HepG2 (cell line): ENCODE data around the gene KANK4.

ENCODE experiments used
- ATF1 ChIP-seq: IDR thresholded peaks from 2 replicates; pipeline ENCODE4 v1.6.1; 2016; ENCODE audit warnings: mild to moderate bottlenecking, control low read depth
- CAMTA2 ChIP-seq: sonication (generic); formaldehyde crosslinking; IDR thresholded peaks from 2 replicates; pipeline ENCODE4 v1.4.0; 2020; ENCODE audit warnings: mild to moderate bottlenecking, missing genetic modification reagents, borderline replicate concordance
- CC2D1A ChIP-seq: sonication (generic); formaldehyde crosslinking; IDR thresholded peaks from 2 replicates; pipeline ENCODE4 v1.8.1; 2023; ENCODE audit warnings: mild to moderate bottlenecking, missing genetic modification reagents
- MXI1 ChIP-seq: IDR thresholded peaks from 3 replicates; pipeline ENCODE4 v1.6.1; 2012; ENCODE audit warnings: low read depth, low read length, inconsistent platforms, borderline replicate concordance
- POLR2AphosphoS5 ChIP-seq: IDR thresholded peaks from 2 replicates; pipeline ENCODE4 v1.6.1; 2012; ENCODE audit warnings: low read depth, low read length
- RBFOX2 ChIP-seq: fragments of 200-400 bp; formaldehyde crosslinking; IDR thresholded peaks from 2 replicates; pipeline ENCODE4 v1.6.1; 2017; ENCODE audit warnings: low read depth, mild to moderate bottlenecking, low read length
- USF2 ChIP-seq, 2 experiments: sonication (generic) in 1 of 2; formaldehyde crosslinking in 1 of 2; IDR thresholded peaks; 2 replicates each; pipeline versions ENCODE4 v1.5.1 to v1.6.1; 2011 to 2020; ENCODE audit warnings: borderline replicate concordance in 1 of 2, low read depth in 1 of 2, low read length in 1 of 2, mild to moderate bottlenecking in 1 of 2, missing genetic modification reagents in 1 of 2, moderate library complexity in 1 of 2
- ZFP1 ChIP-seq: IDR thresholded peaks from 2 replicates; pipeline ENCODE4 v1.6.1; 2016
- ZNF124 ChIP-seq: sonication (generic); formaldehyde crosslinking; IDR thresholded peaks from 2 replicates; pipeline ENCODE4 v1.4.0; 2020; ENCODE audit warnings: missing genetic modification reagents
- ZNF570 ChIP-seq: sonication (generic); formaldehyde crosslinking; IDR thresholded peaks from 2 replicates; pipeline ENCODE4 v1.4.0; 2020; ENCODE audit warnings: mild to moderate bottlenecking, missing genetic modification reagents, borderline replicate concordance
- TF ChIP-seq, protein P1 (sequence below): sonication (generic); formaldehyde crosslinking; IDR thresholded peaks from 2 replicates; pipeline ENCODE4 v1.5.1; 2020; ENCODE audit warnings: mild to moderate bottlenecking, missing genetic modification reagents, moderate library complexity
- TF ChIP-seq, protein P2 (sequence below): sonication (generic); formaldehyde crosslinking; IDR thresholded peaks from 2 replicates; pipeline ENCODE4 v1.5.0; 2020; ENCODE audit warnings: mild to moderate bottlenecking, missing genetic modification reagents, moderate library complexity
- TF ChIP-seq, protein P3 (sequence below): sonication (generic); formaldehyde crosslinking; IDR thresholded peaks from 2 replicates; pipeline ENCODE4 v1.8.0; 2022; ENCODE audit warnings: low read depth, missing genetic modification reagents

DNA sequence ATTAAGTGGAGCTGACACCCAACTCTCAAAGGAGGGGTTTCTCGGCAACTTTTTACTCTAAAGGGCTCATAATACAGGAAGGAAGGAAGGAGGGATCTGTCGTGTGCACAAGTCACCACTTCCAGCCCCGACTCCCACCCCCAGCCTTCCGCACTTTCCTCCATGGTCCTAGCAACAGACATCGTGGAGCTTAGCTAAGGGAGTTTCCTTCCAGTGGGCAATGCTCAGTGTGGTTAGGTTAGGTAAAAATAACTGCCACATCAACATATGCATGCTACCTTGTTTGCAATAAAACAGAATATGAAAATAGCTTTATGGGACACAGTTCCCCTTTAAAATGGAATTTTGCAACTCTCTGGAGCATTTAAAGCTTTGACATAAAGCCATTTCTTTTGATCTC is 35.2 kb downstream of the KANK4 start:
- TF ChIP-seq ATF1 (CRISPR knock-in tag): no peak
- no peak for TF ChIP-seq CAMTA2 (CRISPR knock-in tag)
- TF ChIP-seq CC2D1A: no peak
- TF ChIP-seq, protein P1, sequence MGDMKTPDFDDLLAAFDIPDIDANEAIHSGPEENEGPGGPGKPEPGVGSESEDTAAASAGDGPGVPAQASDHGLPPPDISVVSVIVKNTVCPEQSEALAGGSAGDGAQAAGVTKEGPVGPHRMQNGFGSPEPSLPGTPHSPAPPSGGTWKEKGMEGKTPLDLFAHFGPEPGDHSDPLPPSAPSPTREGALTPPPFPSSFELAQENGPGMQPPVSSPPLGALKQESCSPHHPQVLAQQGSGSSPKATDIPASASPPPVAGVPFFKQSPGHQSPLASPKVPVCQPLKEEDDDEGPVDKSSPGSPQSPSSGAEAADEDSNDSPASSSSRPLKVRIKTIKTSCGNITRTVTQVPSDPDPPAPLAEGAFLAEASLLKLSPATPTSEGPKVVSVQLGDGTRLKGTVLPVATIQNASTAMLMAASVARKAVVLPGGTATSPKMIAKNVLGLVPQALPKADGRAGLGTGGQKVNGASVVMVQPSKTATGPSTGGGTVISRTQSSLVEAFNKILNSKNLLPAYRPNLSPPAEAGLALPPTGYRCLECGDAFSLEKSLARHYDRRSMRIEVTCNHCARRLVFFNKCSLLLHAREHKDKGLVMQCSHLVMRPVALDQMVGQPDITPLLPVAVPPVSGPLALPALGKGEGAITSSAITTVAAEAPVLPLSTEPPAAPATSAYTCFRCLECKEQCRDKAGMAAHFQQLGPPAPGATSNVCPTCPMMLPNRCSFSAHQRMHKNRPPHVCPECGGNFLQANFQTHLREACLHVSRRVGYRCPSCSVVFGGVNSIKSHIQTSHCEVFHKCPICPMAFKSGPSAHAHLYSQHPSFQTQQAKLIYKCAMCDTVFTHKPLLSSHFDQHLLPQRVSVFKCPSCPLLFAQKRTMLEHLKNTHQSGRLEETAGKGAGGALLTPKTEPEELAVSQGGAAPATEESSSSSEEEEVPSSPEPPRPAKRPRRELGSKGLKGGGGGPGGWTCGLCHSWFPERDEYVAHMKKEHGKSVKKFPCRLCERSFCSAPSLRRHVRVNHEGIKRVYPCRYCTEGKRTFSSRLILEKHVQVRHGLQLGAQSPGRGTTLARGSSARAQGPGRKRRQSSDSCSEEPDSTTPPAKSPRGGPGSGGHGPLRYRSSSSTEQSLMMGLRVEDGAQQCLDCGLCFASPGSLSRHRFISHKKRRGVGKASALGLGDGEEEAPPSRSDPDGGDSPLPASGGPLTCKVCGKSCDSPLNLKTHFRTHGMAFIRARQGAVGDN (CRISPR knock-in tag): no peak
- TF ChIP-seq RBFOX2: no peak
- TF ChIP-seq MXI1: no peak
- no peak for TF ChIP-seq ZNF124 (CRISPR knock-in tag)
- TF ChIP-seq, protein P2, sequence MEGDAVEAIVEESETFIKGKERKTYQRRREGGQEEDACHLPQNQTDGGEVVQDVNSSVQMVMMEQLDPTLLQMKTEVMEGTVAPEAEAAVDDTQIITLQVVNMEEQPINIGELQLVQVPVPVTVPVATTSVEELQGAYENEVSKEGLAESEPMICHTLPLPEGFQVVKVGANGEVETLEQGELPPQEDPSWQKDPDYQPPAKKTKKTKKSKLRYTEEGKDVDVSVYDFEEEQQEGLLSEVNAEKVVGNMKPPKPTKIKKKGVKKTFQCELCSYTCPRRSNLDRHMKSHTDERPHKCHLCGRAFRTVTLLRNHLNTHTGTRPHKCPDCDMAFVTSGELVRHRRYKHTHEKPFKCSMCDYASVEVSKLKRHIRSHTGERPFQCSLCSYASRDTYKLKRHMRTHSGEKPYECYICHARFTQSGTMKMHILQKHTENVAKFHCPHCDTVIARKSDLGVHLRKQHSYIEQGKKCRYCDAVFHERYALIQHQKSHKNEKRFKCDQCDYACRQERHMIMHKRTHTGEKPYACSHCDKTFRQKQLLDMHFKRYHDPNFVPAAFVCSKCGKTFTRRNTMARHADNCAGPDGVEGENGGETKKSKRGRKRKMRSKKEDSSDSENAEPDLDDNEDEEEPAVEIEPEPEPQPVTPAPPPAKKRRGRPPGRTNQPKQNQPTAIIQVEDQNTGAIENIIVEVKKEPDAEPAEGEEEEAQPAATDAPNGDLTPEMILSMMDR (CRISPR knock-in tag): no peak
- TF ChIP-seq ZNF570 (CRISPR knock-in tag): no peak
- TF ChIP-seq, protein P3, sequence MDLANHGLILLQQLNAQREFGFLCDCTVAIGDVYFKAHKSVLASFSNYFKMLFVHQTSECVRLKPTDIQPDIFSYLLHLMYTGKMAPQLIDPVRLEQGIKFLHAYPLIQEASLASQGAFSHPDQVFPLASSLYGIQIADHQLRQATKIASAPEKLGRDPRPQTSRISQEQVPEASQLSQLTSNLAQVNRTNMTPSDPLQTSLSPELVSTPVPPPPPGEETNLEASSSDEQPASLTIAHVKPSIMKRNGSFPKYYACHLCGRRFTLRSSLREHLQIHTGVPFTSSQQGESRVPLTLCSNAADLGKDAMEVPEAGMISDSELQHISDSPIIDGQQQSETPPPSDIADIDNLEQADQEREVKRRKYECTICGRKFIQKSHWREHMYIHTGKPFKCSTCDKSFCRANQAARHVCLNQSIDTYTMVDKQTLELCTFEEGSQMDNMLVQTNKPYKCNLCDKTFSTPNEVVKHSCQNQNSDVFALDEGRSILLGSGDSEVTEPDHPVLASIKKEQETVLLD (CRISPR knock-in tag): no peak
- no peak for TF ChIP-seq ZFP1 (CRISPR knock-in tag)
- no peak for TF ChIP-seq USF2 (IDR thresholded peaks at IDR 0.05; ENCODE audit: low read depth, low read length)
- TF ChIP-seq USF2 (CRISPR knock-in tag; IDR thresholded peaks at IDR 0.05; ENCODE audit: borderline replicate concordance): no peak
- no peak for TF ChIP-seq POLR2AphosphoS5
